Endothelial cell of umbilical vein (primary cell): ENCODE results near the gene EMC8. TPM values are rescaled to one million over a fixed set of nuclear protein-coding genes. Genes with fewer than 3 reads are reported as not detected.

Experiments used
- BruUV-seq: library from RNA; stranded (reverse); fragments of 400-500 nt; replicated peaks from 2 replicates; lab custom pipeline; 2021; lab: Mats Ljungman, UMichigan
- CTCF ChIA-PET: fragments of 300-600, 350-600 bp; sonication (Branson Sonifier 250); formaldehyde crosslinking; loops from one replicate; lab custom pipeline; 2021; ENCODE audit warnings: antibody characterized with exemption, inconsistent platforms; lab: Charles Lee
- POLR2A ChIA-PET: fragments of 300-600, 350-600 bp; sonication (Branson Sonifier 250); formaldehyde crosslinking; loops from one replicate; lab custom pipeline; 2021; ENCODE audit warnings: antibody characterized with exemption, inconsistent platforms; lab: Charles Lee
- DNase-seq: peaks from one replicate; pipeline ENCODE4 v3.0.0-alpha.2; 2011; ENCODE audit warnings: low read depth, low spot score
- FAIRE-seq: peaks from 2 replicates; lab custom pipeline; 2011; peaks lifted over from hg19 to GRCh38; lab: Jason Lieb, UNC
- H2AFZ ChIP-seq: 2 replicates; pipeline ENCODE4 v1.6.0; 2012; ENCODE audit warnings: low read depth, low read length, control low read depth, inconsistent platforms
- H3K27ac ChIP-seq: 2 replicates; pipeline ENCODE4 v1.5.1; 2011; ENCODE audit warnings: low read depth, mild to moderate bottlenecking, control low read depth, low read length, moderate library complexity; ENCODE audit not compliant: insufficient read depth
- H3K27me3 ChIP-seq, 2 experiments: 2 replicates each; pipeline versions ENCODE4 v1.6.0 to v1.6.1; 2011; ENCODE audit warnings: low read length in 2 of 2, mixed read lengths in 1 of 2; ENCODE audit not compliant: control insufficient read depth in 2 of 2, insufficient read depth in 2 of 2
- H3K36me3 ChIP-seq, 2 experiments: 2 replicates in 1 of 2; 3 replicates in 1 of 2; pipeline ENCODE4 v1.5.1; 2011; ENCODE audit warnings: low read length in 2 of 2, mild to moderate bottlenecking in 1 of 2, moderate library complexity in 1 of 2; ENCODE audit not compliant: control insufficient read depth in 2 of 2, insufficient read depth in 2 of 2; ENCODE audit errors: extremely low read depth in 1 of 2
- H3K4me1 ChIP-seq: 3 replicates; pipeline ENCODE4 v1.5.1; 2011; ENCODE audit warnings: mild to moderate bottlenecking, low read length; ENCODE audit not compliant: control insufficient read depth, insufficient read depth; ENCODE audit errors: extremely low read depth
- H3K4me2 ChIP-seq: 2 replicates; pipeline ENCODE4 v1.6.1; 2011; ENCODE audit warnings: low read length, control low read depth, mixed read lengths; ENCODE audit not compliant: insufficient read depth
- H3K4me3 ChIP-seq, 3 experiments: fragments of 200-600 bp in 1 of 3; sonication (generic), shearing (Covaris generic) in 1 of 3; replicated peaks in 1 of 3; 2 replicates each; pipeline ENCODE4 v1.5.1; 2011 to 2016; ENCODE audit warnings: control low read depth in 3 of 3, low read length in 3 of 3, mild to moderate bottlenecking in 2 of 3, inconsistent platforms in 1 of 3, low read depth in 1 of 3, moderate library complexity in 1 of 3; ENCODE audit not compliant: insufficient read depth in 1 of 3
- H3K79me2 ChIP-seq: 2 replicates; pipeline ENCODE4 v1.6.0; 2012; ENCODE audit warnings: low read length, inconsistent platforms; ENCODE audit not compliant: control insufficient read depth, insufficient read depth
- H3K9ac ChIP-seq: replicated peaks from 2 replicates; pipeline ENCODE3; 2011; ENCODE audit warnings: low read length, control low read depth; ENCODE audit not compliant: insufficient read depth; ENCODE audit errors: extremely low read depth
- H3K9me1 ChIP-seq: replicated peaks from 3 replicates; pipeline ENCODE4 v1.6.0; 2011; ENCODE audit warnings: mild to moderate bottlenecking, low read length; ENCODE audit not compliant: control insufficient read depth, insufficient read depth; ENCODE audit errors: extremely low read depth
- H3K9me3 ChIP-seq: replicated peaks from 2 replicates; pipeline ENCODE4 v1.5.1; 2012; ENCODE audit warnings: low read length, inconsistent platforms; ENCODE audit not compliant: control insufficient read depth, insufficient read depth
- H4K20me1 ChIP-seq: replicated peaks from 2 replicates; pipeline ENCODE3; 2011; ENCODE audit warnings: mild to moderate bottlenecking, low read length; ENCODE audit not compliant: control insufficient read depth, insufficient read depth; ENCODE audit errors: extremely low read depth
- CTCF ChIP-seq, 2 donors: IDR thresholded peaks; 1 replicate in 1 of 2; 2 replicates in 1 of 2; pipeline ENCODE4 v1.5.1; 2011; ENCODE audit warnings: low read length in 2 of 2, mild to moderate bottlenecking in 2 of 2, moderate library complexity in 2 of 2, control low read depth in 1 of 2, inconsistent platforms in 1 of 2, low read depth in 1 of 2; ENCODE audit not compliant: insufficient read depth in 1 of 2; ENCODE audit errors: extremely low read depth in 1 of 2
- EZH2 ChIP-seq: IDR thresholded peaks from 2 replicates; pipeline ENCODE4 v1.6.1; 2012; ENCODE audit warnings: borderline replicate concordance, low read depth, mild to moderate bottlenecking, moderate library complexity, low read length, inconsistent platforms; ENCODE audit not compliant: severe bottlenecking
- FOS ChIP-seq: IDR thresholded peaks from 2 replicates; pipeline ENCODE4 v1.6.1; 2011; ENCODE audit warnings: mild to moderate bottlenecking, low read length, moderate library complexity, borderline replicate concordance; ENCODE audit not compliant: insufficient read depth
- GATA2 ChIP-seq: IDR thresholded peaks from 2 replicates; pipeline ENCODE4 v1.7.0; 2011; ENCODE audit warnings: low read depth, mild to moderate bottlenecking, moderate library complexity, mixed read lengths, low read length; ENCODE audit not compliant: insufficient read length, insufficient read depth
- JUN ChIP-seq: IDR thresholded peaks from 2 replicates; pipeline ENCODE4 v1.6.1; 2011; ENCODE audit warnings: borderline replicate concordance, low read depth; ENCODE audit not compliant: insufficient read length, insufficient read depth
- MYC ChIP-seq: IDR thresholded peaks from one replicate; pipeline ENCODE4 v1.6.1; 2011; ENCODE audit warnings: mild to moderate bottlenecking, low read depth, low read length
- POLR2A ChIP-seq: IDR thresholded peaks from 2 replicates; pipeline ENCODE4 v1.6.1; 2012; ENCODE audit warnings: low read depth, mild to moderate bottlenecking, control low read depth, low read length
- POLR2AphosphoS5 ChIP-seq: IDR thresholded peaks from 2 replicates; pipeline ENCODE4 v1.6.1; 2012; ENCODE audit warnings: low read depth, mild to moderate bottlenecking, control low read depth, low read length, moderate library complexity; ENCODE audit not compliant: insufficient read depth
- dilution Hi-C: fragments of 300-500 bp; cut with MboI; formaldehyde crosslinking; loops from one replicate; pipeline ENCODE4 v1.15.0; 2019; ENCODE audit warnings: low sequenced_read_pairs; ENCODE audit not compliant: extremely low pct_ligation_motif_present
- intact Hi-C: fragments of 100-400 bp; cut with micrococcal nuclease; formaldehyde crosslinking; loops from one replicate; pipeline ENCODE4 v1.10.0; 2022
- polyA plus RNA-seq, 4 experiments: library from polyadenylated mRNA; depleted of rRNA in 3 of 4; stranded (reverse) in 3 of 4; unstranded in 1 of 4; fragments of >200 nt; gene quantifications; 2 replicates each; pipeline versions ENCODE4 v1.2.1 to v1.2.3, GENCODE V29; 2011 to 2012; ENCODE audit warnings: missing spikeins in 1 of 4
- total RNA-seq: library from RNA; stranded (reverse); gene quantifications from 2 replicates; pipeline ENCODE4 v1.2.3, GENCODE V29; 2021
- TF ChIP-seq, protein P1 (sequence below): IDR thresholded peaks from 2 replicates; pipeline ENCODE4 v1.6.1; 2011; ENCODE audit not compliant: insufficient read depth, insufficient read length

EMC8 gene
- total and polyA plus RNA-seq, 2 donors (not counting 3 experiments of a cell fraction or from before 2014, with no cell fraction given), result 51.2 to 59.6 TPM

GRCh38 chr16:85836706-85837582 lies 37.6 kb upstream of the EMC8 start:
- Histone ChIP-seq H3K27me3 (no peaks in the 10 kb centered on the region), H3K4me1 (no peaks in the 10 kb centered on the region)
- dilution Hi-C loops, result no loop called here

More at GRCh38 chr16:85836706-85837582, 37.6 kb upstream of the EMC8 start:
- intact Hi-C loops, result no loop called here
- ChIA-PET POLR2A (no interaction called here), CTCF (interaction anchor here (1.0 to 1.5 kb wide), 3 partner anchors 15 to 150 kb away, joined by 3 to 4 read pairs (median 3); no protein-coding TSS in a partner anchor)
- Histone ChIP-seq H3K27ac (no peak overlapping the region), H3K4me2 (no peak overlapping the region), H4K20me1 (no peaks in the 10 kb centered on the region), H3K4me3 (no peak overlapping the region), H3K9ac (no peak overlapping the region), H3K79me2 (no peaks in the 10 kb centered on the region), H3K36me3 (no peaks in the 10 kb centered on the region), H2AFZ (no peak overlapping the region), H3K9me1 (no peaks in the 10 kb centered on the region), H3K9me3 (no peaks in the 10 kb centered on the region)
- no peak for TF ChIP-seq POLR2A
- no peak for TF ChIP-seq GATA2
- TF ChIP-seq FOS, result no peak
- no peak for TF ChIP-seq JUN
- TF ChIP-seq, protein P1, sequence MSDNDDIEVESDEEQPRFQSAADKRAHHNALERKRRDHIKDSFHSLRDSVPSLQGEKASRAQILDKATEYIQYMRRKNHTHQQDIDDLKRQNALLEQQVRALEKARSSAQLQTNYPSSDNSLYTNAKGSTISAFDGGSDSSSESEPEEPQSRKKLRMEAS, result no peak
- no peak for TF ChIP-seq POLR2AphosphoS5
- no peak for TF ChIP-seq MYC
- TF ChIP-seq EZH2, result no peak
- no peak for TF ChIP-seq CTCF (IDR thresholded peaks at IDR 0.05; ENCODE audit: extremely low read depth in 1 of 2, insufficient read depth in 1 of 2, low read depth in 1 of 2, low read length in 2 of 2)
- FAIRE-seq (no peak), DNase-seq (no peak)
- BruUV-seq, result no TSS peak
